Embryonic facial prominence (tissue), 1 donor: ENCODE data around the gene TRPV5.

Experiments used
- DNase-seq: peaks from one replicate; pipeline ENCODE4 v3.0.0-alpha.2; 2016; ENCODE audit errors: extremely low spot score

The TRPV5 gene

GRCh38 chr7:142908921-142909890, 24.3 kb downstream of the TRPV5 start:
- DNase-seq: no peak

- DNase-seq: no peak
Measured at GRCh38 chr7:142908290-142908689, 25.3 kb downstream of the TRPV5 start.

GRCh38 chr7:142906643-142907042, 26.9 kb downstream of the TRPV5 start:
- DNase-seq: no peak

DNA sequence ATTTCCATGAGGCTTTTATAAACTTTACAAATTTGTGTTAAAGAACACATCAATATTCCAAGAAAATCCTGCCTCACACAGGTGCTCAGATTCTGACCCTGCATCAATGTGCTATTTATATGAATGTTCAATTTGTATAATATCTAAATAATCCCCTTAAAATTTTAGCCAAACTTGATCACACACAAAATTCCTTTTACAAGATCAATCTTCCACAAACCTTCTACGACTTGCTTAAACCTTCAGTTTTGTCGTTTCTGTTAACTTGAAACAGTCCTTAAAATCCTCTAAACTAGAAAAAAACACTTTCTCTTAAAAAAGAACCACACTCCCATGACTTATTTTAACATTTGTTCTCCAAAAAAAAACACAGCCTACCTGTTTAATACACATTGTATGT, 27.8 kb downstream of the TRPV5 start:
- no peak for DNase-seq

DNA sequence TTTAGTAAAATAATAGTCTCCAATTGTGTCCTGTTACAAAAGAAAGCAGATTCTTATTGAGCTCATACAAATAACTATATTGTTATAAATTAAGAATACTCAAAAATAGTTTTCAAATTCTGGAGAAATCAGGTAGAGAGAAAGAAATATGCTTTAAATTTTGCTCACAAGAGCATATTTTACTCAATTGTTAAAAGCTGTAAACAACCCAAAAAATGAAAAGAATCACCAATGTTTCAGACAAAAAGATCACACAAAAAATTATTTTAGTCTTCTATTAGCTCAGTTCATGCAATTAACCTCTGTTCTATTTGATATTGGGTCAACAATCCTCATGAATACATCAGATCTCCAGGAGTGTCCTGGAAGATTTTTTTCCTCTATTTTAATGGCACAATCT, 29.4 kb downstream of the TRPV5 start:
- DNase-seq: no peak

DNA sequence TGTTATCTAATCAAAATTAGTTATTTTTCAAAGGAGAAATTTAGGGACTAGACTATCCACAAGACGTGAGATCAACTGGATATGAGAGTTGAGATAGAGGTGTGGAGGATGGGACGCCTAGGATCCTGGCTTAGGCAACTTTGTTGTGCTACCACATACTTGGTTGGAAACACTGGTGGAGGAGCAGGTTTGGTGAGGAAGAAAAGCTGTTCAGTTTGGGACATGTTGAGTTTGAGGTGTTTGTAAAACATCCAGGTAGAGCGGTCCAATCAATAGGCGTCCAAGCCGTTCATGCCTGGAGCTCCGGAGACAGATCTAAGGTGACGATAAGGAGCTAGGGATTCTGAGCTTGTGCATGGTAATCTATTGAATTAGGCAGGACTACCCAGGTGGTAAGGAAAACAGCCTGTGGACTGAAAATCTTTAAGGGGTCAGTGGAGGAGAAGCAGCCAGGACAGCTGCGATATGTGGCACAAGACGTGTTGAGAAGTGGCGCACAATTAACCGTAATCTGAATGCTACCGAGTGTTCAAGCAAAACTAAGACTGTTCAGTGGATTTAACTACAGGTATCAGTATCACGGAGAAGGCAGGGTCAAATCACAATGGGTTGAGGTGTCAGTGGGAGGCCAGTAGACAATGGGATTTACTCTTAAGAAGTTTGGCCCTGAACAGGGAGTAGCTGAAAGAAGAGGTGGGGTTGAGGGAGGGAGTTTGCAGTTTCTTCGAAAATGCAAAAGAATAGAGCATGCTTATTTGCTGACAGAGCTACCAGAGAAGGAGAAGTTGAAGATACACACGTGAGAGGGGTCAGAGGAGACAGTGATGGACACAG, 31.9 kb downstream of the TRPV5 start:
- no peak for DNase-seq

DNA sequence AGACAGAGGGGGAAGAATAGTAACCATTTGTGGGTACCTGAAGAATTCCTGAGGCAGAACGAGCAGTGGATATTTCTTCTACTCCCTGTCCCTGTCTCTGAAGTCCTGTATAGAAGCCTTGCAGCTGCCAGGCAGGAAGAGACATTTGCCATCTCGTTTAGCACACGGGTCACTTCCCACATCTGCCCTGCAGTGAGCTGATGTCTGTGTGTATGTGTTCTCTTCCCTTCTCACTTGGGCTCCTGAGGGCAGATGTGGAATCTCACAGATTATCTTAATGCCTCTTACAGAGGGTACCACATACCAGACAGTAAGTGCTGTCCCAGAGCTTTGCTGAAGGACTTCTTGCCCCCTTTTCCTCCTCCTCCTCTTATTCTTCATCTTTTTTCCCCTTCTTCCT, 33.9 kb downstream of the TRPV5 start:
- no peak for DNase-seq

- no peak for DNase-seq
Measured at GRCh38 chr7:142898377-142899170, 35.0 kb downstream of the TRPV5 start.

GRCh38 chr7:142897691-142898090, 35.9 kb downstream of the TRPV5 start:
- DNase-seq: no peak

- DNase-seq: no peak
Measured at GRCh38 chr7:142896741-142897379, 36.7 kb downstream of the TRPV5 start.

DNA sequence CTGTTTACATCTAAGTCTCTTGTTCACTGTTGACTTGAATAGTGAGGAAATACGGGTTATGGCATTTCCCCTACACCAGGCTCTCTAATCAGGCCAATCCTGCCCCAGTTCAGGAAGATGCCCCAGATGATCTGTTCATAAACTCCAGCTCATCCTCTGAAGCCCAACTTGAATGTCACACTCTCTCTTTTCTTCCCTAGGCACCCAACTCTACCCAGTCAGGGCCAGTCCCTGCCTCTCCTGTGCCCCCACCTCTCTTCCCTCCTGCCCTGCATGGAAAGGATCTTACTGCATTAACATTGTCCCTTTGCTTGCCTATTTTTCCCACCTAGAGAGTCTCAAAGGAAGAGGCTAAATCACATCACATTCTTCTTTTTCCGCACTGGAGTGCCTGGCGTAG, 37.4 kb downstream of the TRPV5 start:
- DNase-seq: no peak

GRCh38 chr7:142894985-142895593, 38.5 kb downstream of the TRPV5 start:
- DNase-seq: no peak

- DNase-seq: no peak
Measured at GRCh38 chr7:142894112-142894984, 39.2 kb downstream of the TRPV5 start.

DNA sequence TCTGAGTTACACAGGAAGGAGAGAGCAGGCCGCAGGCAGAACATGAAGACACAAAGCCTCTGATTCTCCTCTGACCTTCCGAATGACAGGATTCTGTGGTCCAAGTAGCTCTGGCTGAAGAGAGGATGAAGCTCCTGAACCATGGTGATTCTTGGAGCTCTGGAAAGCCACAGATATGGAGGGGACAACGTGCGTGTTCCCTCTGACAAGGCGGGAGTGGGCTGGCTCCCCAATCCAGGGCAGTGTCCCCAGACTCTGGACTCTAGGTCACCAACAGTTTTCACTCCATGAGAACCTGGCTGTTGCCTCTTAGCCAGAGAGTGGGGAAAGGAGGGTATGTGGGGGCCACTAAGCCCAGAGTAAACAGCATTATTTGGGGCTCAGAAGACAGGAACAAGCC, 40.6 kb downstream of the TRPV5 start:
- no peak for DNase-seq

GRCh38 chr7:142891490-142892082, 42.0 kb downstream of the TRPV5 start:
- DNase-seq: no peak

DNA sequence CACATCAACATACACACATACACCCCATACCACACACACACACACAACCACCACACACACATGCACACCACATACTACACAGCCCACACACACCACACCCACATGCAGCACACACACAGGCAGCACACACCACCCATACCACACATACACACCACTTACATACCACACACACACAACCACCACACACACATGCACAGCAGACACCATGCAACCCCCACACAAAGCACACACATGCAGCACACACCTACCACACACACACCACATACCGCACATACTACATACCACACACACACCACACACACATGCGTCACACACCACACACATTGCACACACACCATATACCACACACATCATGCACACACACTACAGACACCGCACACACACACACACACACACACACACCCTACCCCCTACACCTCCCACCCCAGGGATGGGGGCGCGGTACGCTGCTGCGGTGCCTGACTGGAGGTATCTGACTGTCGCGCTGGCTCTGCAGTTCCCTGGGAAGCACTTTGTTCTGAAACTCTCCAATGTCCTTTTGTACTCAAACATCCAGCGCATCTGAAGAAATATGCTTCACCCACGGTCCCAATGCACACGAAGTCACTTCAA, 42.6 kb downstream of the TRPV5 start:
- DNase-seq: no peak

DNA sequence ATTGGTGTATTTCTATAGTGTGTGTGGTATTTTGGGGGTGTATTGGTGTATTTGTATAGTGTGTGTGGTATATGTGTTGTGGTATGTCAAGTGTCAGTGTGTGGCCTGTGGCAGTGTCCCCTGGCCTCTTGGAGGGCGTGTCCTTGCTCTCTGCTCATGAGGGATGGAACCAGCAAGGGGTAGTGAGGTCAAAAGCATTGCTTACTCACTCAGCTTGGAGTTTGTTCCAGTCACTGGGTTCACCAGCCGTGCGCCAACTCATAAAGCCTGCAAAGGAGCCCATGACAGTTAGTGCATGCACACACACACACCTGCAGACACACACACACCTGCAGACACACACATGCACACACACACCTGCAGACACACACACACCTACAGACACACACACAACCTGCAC, 43.7 kb downstream of the TRPV5 start:
- DNase-seq: no peak

DNA sequence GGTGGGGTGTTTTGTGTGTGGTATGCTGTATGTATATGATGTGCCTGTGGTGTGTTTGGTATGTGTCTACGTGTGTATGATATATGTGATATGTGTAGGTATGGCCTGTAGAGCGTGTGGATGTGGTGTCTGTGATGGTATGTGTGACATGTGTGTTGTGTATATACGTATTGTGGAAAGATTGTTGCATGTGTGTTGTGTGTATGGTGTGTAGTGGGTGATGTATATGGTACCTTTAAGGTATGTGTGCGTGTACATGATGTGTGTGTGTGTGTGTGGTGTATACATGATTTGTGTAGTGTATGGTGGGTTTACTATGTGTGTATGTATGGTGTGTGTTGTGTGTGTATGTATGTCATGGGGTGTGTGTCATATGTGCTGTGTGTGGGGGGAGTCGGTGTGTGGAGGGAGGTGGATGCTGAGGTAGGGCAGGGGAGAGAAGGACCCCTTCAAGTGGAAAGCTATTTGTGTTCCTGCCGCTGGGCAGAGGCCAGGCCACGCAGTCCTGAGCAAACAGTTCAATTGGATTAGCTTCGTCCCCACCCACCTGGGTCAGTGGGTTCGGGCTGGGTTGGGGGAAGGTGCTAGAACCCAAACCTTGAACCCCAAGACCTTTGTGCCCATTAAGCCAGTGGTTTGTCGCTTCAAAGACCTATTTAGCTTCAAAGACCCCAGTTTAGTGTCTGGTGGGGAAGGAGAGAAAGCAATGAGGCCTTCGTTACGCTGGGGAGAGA, 46.1 kb downstream of the TRPV5 start:
- no peak for DNase-seq
